ENCODE results near the gene MIOS.
"Not testable (repeated sequence)": the region's sequence is repeated elsewhere in the genome, so short reads cannot be mapped to it uniquely, and the experiment has no call there.

GRCh38 chr7:7656459-7656858 lies 89.8 kb downstream of the MIOS start:
- TF ChIP-seq CTCF (IDR thresholded peaks at IDR 0.05); POLR2A (IDR thresholded peaks at IDR 0.05); EP300 (IDR thresholded peaks at IDR 0.05; ENCODE audit: low read depth): not testable (repeated sequence)
